Neuronal stem cell (in vitro differentiated cells): ENCODE data around the gene CNTNAP2.

ENCODE experiments used
- DNase-seq: peaks from one replicate; pipeline ENCODE4 v3.0.0-alpha.2; 2013; ENCODE audit warnings: low spot score
- H2AFZ ChIP-seq: one replicate; pipeline ENCODE4 v1.6.1; 2013; ENCODE audit warnings: mild to moderate bottlenecking, low read length, inconsistent platforms
- H2AK5ac ChIP-seq: 2 replicates; pipeline ENCODE4 v1.6.1; 2013; ENCODE audit warnings: low read depth, mild to moderate bottlenecking, inconsistent platforms, low read length, moderate library complexity, mixed read lengths
- H2BK120ac ChIP-seq: 2 replicates; pipeline ENCODE4 v1.6.1; 2013; ENCODE audit warnings: low read depth, mild to moderate bottlenecking, inconsistent platforms, low read length, moderate library complexity, mixed read lengths
- H2BK12ac ChIP-seq: one replicate; pipeline ENCODE4 v1.6.1; 2013; ENCODE audit warnings: low read length, inconsistent platforms
- H2BK15ac ChIP-seq: 2 replicates; pipeline ENCODE4 v1.6.1; 2013; ENCODE audit warnings: mild to moderate bottlenecking, low read length, inconsistent platforms, mixed read lengths
- H2BK5ac ChIP-seq: one replicate; pipeline ENCODE4 v1.6.1; 2013; ENCODE audit warnings: inconsistent platforms, mild to moderate bottlenecking, low read length, moderate library complexity
- H3K14ac ChIP-seq: one replicate; pipeline ENCODE4 v1.6.1; 2013; ENCODE audit warnings: low read length, inconsistent platforms
- H3K18ac ChIP-seq: 2 replicates; pipeline ENCODE4 v1.6.1; 2013; ENCODE audit warnings: low read length, inconsistent platforms
- H3K23ac ChIP-seq: 2 replicates; pipeline ENCODE4 v1.6.1; 2013; ENCODE audit warnings: low read depth, mild to moderate bottlenecking, mixed read lengths, low read length, inconsistent platforms; ENCODE audit not compliant: poor library complexity
- H3K27ac ChIP-seq: replicated peaks from 3 replicates; pipeline ENCODE4 v1.5.1; 2013; ENCODE audit warnings: low read length, inconsistent platforms
- H3K27me3 ChIP-seq, 3 experiments: 2 replicates each; pipeline ENCODE4 v1.6.1; 2013; ENCODE audit warnings: low read length in 3 of 3, mild to moderate bottlenecking in 2 of 3, inconsistent platforms in 1 of 3, low read depth in 1 of 3, mixed read lengths in 1 of 3, moderate library complexity in 1 of 3; ENCODE audit not compliant: control insufficient read depth in 3 of 3, insufficient read depth in 3 of 3
- H3K36me3 ChIP-seq, 2 donors: replicated peaks in 1 of 2; 2 replicates each; pipeline ENCODE4 v1.6.1; 2013; ENCODE audit warnings: low read length in 2 of 2; ENCODE audit not compliant: control insufficient read depth in 2 of 2, insufficient read depth in 2 of 2
- H3K4ac ChIP-seq: 2 replicates; pipeline ENCODE4 v1.6.1; 2013; ENCODE audit warnings: inconsistent platforms, mild to moderate bottlenecking, low read length, moderate library complexity
- H3K4me1 ChIP-seq, 2 donors: 1 replicate in 1 of 2; 2 replicates in 1 of 2; pipeline ENCODE4 v1.6.1; 2013; ENCODE audit warnings: low read length in 2 of 2, low read depth in 1 of 2; ENCODE audit not compliant: control insufficient read depth in 2 of 2, insufficient read depth in 1 of 2
- H3K4me2 ChIP-seq: one replicate; pipeline ENCODE4 v1.6.1; 2013; ENCODE audit warnings: mild to moderate bottlenecking, low read length, inconsistent platforms; ENCODE audit not compliant: insufficient read depth, poor library complexity, severe bottlenecking
- H3K4me3 ChIP-seq, 2 donors: 2 replicates each; pipeline ENCODE4 v1.5.1; 2013; ENCODE audit warnings: low read length in 2 of 2, mild to moderate bottlenecking in 2 of 2, inconsistent platforms in 1 of 2, moderate library complexity in 1 of 2
- H3K79me1 ChIP-seq: one replicate; pipeline ENCODE4 v1.6.1; 2013; ENCODE audit warnings: low read depth, mild to moderate bottlenecking, inconsistent platforms, low read length, moderate library complexity
- H3K9ac ChIP-seq: one replicate; pipeline ENCODE4 v1.6.1; 2013; ENCODE audit warnings: mild to moderate bottlenecking, low read depth, low read length, inconsistent platforms; ENCODE audit not compliant: poor library complexity
- H3K9me3 ChIP-seq, 2 donors: replicated peaks in 1 of 2; 2 replicates each; pipeline versions ENCODE3 to v1.6.1; 2013; ENCODE audit warnings: low read length in 2 of 2, mild to moderate bottlenecking in 2 of 2, inconsistent platforms in 1 of 2, low read depth in 1 of 2, mixed read lengths in 1 of 2, moderate library complexity in 1 of 2; ENCODE audit not compliant: control insufficient read depth in 2 of 2, insufficient read depth in 1 of 2
- H4K8ac ChIP-seq: one replicate; pipeline ENCODE4 v1.6.1; 2013; ENCODE audit warnings: low read depth, mild to moderate bottlenecking, inconsistent platforms, low read length, moderate library complexity
- H4K91ac ChIP-seq: one replicate; pipeline ENCODE4 v1.6.1; 2013; ENCODE audit warnings: low read length, low read depth, mild to moderate bottlenecking, inconsistent platforms; ENCODE audit not compliant: poor library complexity
- WGBS, 2 donors: extraction: QIAGEN DNeasy Blood & Tissue Kit; methylation state at CpG; one replicate each; pipeline ENCODE4 v1.1.7; 2013; ENCODE audit warnings: missing lambda C conversion rate in 2 of 2, mixed read lengths in 1 of 2; ENCODE audit not compliant: insufficient read length in 2 of 2, insufficient replicate concordance in 1 of 2; ENCODE audit errors: extremely low coverage in 2 of 2; 5-methylcytosine and 5-hydroxymethylcytosine counted together

Gene CNTNAP2

DNA sequence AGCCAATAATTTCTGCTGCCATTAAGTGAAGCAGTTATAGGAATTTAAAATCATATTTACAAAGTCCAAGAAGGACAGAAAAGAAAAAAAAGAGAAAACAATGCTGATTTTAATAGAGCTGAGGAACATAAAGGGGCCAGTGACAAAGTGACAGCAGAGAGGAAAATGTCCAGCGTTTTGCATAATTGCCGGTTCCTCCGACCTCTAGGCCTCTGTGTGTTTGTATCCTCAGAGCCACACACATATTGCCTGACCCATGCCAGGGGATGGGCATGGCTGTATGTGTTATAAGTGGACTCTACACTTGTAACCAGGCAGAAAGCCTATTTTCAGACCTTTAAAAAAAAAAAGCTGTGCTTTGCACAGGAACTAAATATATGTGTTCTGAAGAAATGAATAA is 2107.1 kb downstream of the CNTNAP2 start:
- no peak overlapping the region for H3K4me3 ChIP-seq
- no peak for DNase-seq

DNA sequence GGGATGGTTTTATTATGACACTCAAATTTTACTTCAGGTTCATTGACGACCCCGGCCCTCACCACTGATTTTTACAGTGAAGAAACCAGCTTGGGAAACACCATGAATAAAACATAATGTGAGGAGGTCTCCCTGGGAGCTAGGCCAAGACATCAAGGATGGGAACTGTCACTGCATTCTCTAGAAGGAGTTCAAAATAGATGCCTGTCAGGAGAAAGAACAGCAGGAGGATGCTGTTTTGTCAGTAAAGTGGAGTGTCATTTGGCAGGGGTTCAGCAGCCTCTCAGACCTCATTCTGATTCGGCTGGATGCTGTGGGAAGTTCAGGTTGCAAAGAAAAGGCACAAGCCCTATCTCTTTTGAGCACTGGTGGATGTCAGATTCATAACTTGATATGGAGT is 2113.7 kb downstream of the CNTNAP2 start:
- Histone ChIP-seq H2AFZ (peak overlapping the region; percentile 48), H3K18ac (no peak overlapping the region), H4K91ac (no peak overlapping the region), H3K4me3 (no peak overlapping the region), H4K8ac (no peak overlapping the region), H2BK15ac (no peak overlapping the region), H2BK120ac (no peak overlapping the region), H2BK5ac (no peak overlapping the region), H3K9ac (no peak overlapping the region), H3K9me3 (no peaks in the 10 kb centered on the region), H3K27ac (no peak overlapping the region), H2AK5ac (no peak overlapping the region), H3K4ac (no peak overlapping the region), H3K4me2 (no peak overlapping the region), H2BK12ac (no peak overlapping the region), H3K4me1 (peaks cover 0 to 10% of the 10 kb centered on the region in 2 donors), H3K27me3 (no peaks in the 10 kb centered on the region), H3K36me3 (no peaks in the 10 kb centered on the region), H3K14ac (no peak overlapping the region), H3K79me1 (no peaks in the 10 kb centered on the region), H3K23ac (no peak overlapping the region)
- no CpG with 5 or more reads among the region's 3 CpGs for WGBS, 2 donors
- no peak for DNase-seq

More for the DNA sequence above, 2107.1 kb downstream of the CNTNAP2 start:
- Histone ChIP-seq H4K91ac (no peak overlapping the region), H3K79me1 (peaks cover 2% of the 10 kb centered on the region), H3K4me1 (peaks cover 0 to 8% of the 10 kb centered on the region in 2 donors), H3K4ac (no peak overlapping the region), H2BK120ac (no peak overlapping the region), H3K14ac (no peak overlapping the region), H3K27ac (no peak overlapping the region), H3K27me3 (no peaks in the 10 kb centered on the region), H2AK5ac (no peak overlapping the region), H2BK15ac (no peak overlapping the region), H3K9ac (no peak overlapping the region), H4K8ac (no peak overlapping the region), H2BK12ac (no peak overlapping the region), H2BK5ac (no peak overlapping the region), H2AFZ (no peak overlapping the region), H3K18ac (no peak overlapping the region), H3K4me2 (no peak overlapping the region), H3K23ac (no peak overlapping the region), H3K9me3 (no peaks in the 10 kb centered on the region), H3K36me3 (no peaks in the 10 kb centered on the region)
- no CpG with 5 or more reads among the region's 3 CpGs for WGBS, 2 donors

- Histone ChIP-seq H3K79me1 (no peaks in the 10 kb centered on the region), H3K23ac (no peak overlapping the region), H3K27ac (no peak overlapping the region), H2BK5ac (no peak overlapping the region), H2AK5ac (no peak overlapping the region), H3K9ac (no peak overlapping the region), H4K91ac (no peak overlapping the region), H2BK120ac (no peak overlapping the region), H3K4me3 (no peak overlapping the region), H4K8ac (no peak overlapping the region), H3K27me3 (no peaks in the 10 kb centered on the region), H2AFZ (peak overlapping the region; percentile 1), H3K4me2 (no peak overlapping the region), H3K4me1 (peaks cover 0 to 10% of the 10 kb centered on the region in 2 donors), H2BK12ac (no peak overlapping the region), H3K9me3 (no peaks in the 10 kb centered on the region), H3K4ac (no peak overlapping the region), H3K18ac (no peak overlapping the region), H2BK15ac (no peak overlapping the region), H3K14ac (no peak overlapping the region), H3K36me3 (no peaks in the 10 kb centered on the region)
- DNase-seq, result no peak
- no CpG with 5 or more reads among the region's 4 CpGs for WGBS, 2 donors
Observed at GRCh38 chr7:148230883-148231282, 2114.3 kb downstream of the CNTNAP2 start.

DNA sequence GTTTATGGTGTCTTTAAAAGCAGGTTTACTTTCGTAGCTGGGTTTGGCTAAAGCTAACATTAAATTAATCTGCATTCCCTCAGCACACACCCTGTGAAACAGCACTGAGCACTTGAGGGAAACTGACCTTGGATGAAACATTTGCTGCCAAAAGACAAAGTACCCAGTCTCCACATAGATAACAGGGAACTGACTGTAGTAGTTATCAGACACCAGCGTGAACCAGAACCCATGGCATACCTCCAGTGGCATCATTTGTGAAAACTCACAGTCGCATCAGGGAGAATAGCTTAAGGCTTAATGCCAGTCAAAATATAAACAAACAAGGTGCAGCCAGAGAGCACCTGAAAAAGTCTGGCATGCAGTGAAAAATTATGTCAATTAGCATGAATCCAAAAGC is 2116.2 kb downstream of the CNTNAP2 start:
- no peak overlapping the region for H3K23ac ChIP-seq
- H2BK15ac ChIP-seq, result no peak overlapping the region
- DNase-seq, result no peak
- no peak overlapping the region for H4K91ac ChIP-seq
- no peak overlapping the region for H2BK5ac ChIP-seq
- H3K9ac ChIP-seq, result no peak overlapping the region
- no peaks in the 10 kb centered on the region for H3K27me3 ChIP-seq
- no peak overlapping the region for H2AK5ac ChIP-seq
- H3K27ac ChIP-seq, result no peak overlapping the region
- no peaks in the 10 kb centered on the region for H3K9me3 ChIP-seq
- H3K4me2 ChIP-seq, result no peak overlapping the region
- H4K8ac ChIP-seq, result no peak overlapping the region
- no CpG with 5 or more reads among the region's 3 CpGs for WGBS, 2 donors
- no peak overlapping the region for H2BK12ac ChIP-seq
- H3K14ac ChIP-seq, result no peak overlapping the region
- no peak overlapping the region for H3K4ac ChIP-seq
- H3K36me3 ChIP-seq, result no peaks in the 10 kb centered on the region
- H3K4me3 ChIP-seq, result no peak overlapping the region
- H3K79me1 ChIP-seq, result no peaks in the 10 kb centered on the region
- H3K18ac ChIP-seq, result no peak overlapping the region
- H2BK120ac ChIP-seq, result no peak overlapping the region
- peaks cover 0 to 2% of the 10 kb centered on the region in 2 donors for H3K4me1 ChIP-seq
- no peak overlapping the region for H2AFZ ChIP-seq
